C4-2B (cell line): ENCODE data around the gene NEUROG1.

Source experiments
- CTCF ChIP-seq: fragments of 450-650 bp; conservative IDR thresholded peaks from 2 replicates; pipeline ENCODE4 v1.5.1; 2017; ENCODE audit warnings: mild to moderate bottlenecking
- ZFX ChIP-seq: fragments of 450-650 bp; IDR thresholded peaks from 2 replicates; pipeline ENCODE4 v1.6.1; 2017

GRCh38 chr5:135564331-135564730 is 28.6 kb upstream of the NEUROG1 start:
- TF ChIP-seq CTCF (no peak), ZFX (no peak)
